Measurements from ENCODE around the gene GCNT1. TPM values are rescaled to one million over a fixed set of nuclear protein-coding genes. Genes with fewer than 3 reads are reported as not detected.

The GCNT1 gene
- total RNA-seq = 3.7 TPM

- no peak within 1 kb of the TSS for H3K27ac ChIP-seq (ENCODE audit: low read depth, low read length)
- no peaks in the 10 kb centered on the region for H3K9me3 ChIP-seq (ENCODE audit: control insufficient read depth in 3 of 3, low read length in 3 of 3)
- peaks cover 6 to 10% (median 8%) of the 10 kb centered on the region in 3 donors for H3K27me3 ChIP-seq (ENCODE audit: control insufficient read depth in 3 of 3, insufficient read depth in 3 of 3, low read length in 3 of 3)
- peak within 1 kb of the TSS; percentile 61 to 86 (median 75) for H3K4me3 ChIP-seq (ENCODE audit: low read length in 3 of 3)
- H3K9ac ChIP-seq (ENCODE audit: low read depth in 1 of 3, low read length in 3 of 3) = peak within 1 kb of the TSS; percentile 27 to 66 (median 51)
- peaks cover 9 to 14% (median 12%) of the 10 kb centered on the region in 3 donors for H3K4me1 ChIP-seq (ENCODE audit: control insufficient read depth in 3 of 3, insufficient read depth in 3 of 3, low read length in 3 of 3)
- no peaks in the 10 kb centered on the region for H3K36me3 ChIP-seq (ENCODE audit: control insufficient read depth in 3 of 3, insufficient read depth in 3 of 3, low read length in 3 of 3)
Observed at GRCh38 chr9:76458903-76459693, at the start of gene GCNT1. GCNT1 (plus strand) TSS chr9:76459182; CDS start chr9:76502382, 43,200 bp downstream.

DNA sequence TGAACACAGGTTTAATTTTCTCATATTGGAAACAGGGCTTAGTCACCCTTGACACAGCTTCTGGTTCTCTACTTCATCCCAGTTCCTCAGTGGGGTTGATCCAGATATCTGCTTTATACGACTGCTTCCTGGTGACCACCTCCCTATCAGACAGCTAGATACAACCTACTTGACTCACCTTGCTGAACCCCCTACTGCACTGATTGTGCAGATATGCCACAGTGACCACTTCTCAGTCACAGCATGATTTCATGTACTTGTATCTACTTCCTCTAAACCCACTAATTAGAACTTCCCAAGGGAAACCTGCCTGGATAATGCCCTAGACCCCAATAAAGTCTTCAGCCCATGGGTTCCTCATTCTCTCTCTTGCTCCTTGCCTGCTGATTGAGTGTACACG, 46.3 kb upstream of the GCNT1 start:
- no peaks in the 10 kb centered on the region for H3K36me3 ChIP-seq (ENCODE audit: control insufficient read depth in 3 of 3, insufficient read depth in 3 of 3, low read length in 3 of 3)
- H3K9ac ChIP-seq (ENCODE audit: low read depth in 1 of 3, low read length in 3 of 3) = no peak overlapping the region
- H3K4me3 ChIP-seq (ENCODE audit: low read length in 3 of 3) = no peak overlapping the region
- H3K27ac ChIP-seq (ENCODE audit: low read depth, low read length) = no peak overlapping the region
- H3K27me3 ChIP-seq (ENCODE audit: control insufficient read depth in 3 of 3, insufficient read depth in 3 of 3, low read length in 3 of 3) = no peaks in the 10 kb centered on the region
- H3K4me1 ChIP-seq (ENCODE audit: control insufficient read depth in 3 of 3, insufficient read depth in 3 of 3, low read length in 3 of 3) = no peaks in the 10 kb centered on the region
- peaks cover 0 to 3% (median 0%) of the 10 kb centered on the region in 3 donors for H3K9me3 ChIP-seq (ENCODE audit: control insufficient read depth in 3 of 3, low read length in 3 of 3)

- H3K36me3 ChIP-seq (ENCODE audit: control insufficient read depth in 3 of 3, insufficient read depth in 3 of 3, low read length in 3 of 3) = no peaks in the 10 kb centered on the region
- H3K4me3 ChIP-seq (ENCODE audit: low read length in 3 of 3) = no peak overlapping the region
- no peaks in the 10 kb centered on the region for H3K4me1 ChIP-seq (ENCODE audit: control insufficient read depth in 3 of 3, insufficient read depth in 3 of 3, low read length in 3 of 3)
- H3K27ac ChIP-seq (ENCODE audit: low read depth, low read length) = no peak overlapping the region
- no peak overlapping the region for H3K9ac ChIP-seq (ENCODE audit: low read depth in 1 of 3, low read length in 3 of 3)
- peaks cover 0 to 3% (median 0%) of the 10 kb centered on the region in 3 donors for H3K9me3 ChIP-seq (ENCODE audit: control insufficient read depth in 3 of 3, low read length in 3 of 3)
- no peaks in the 10 kb centered on the region for H3K27me3 ChIP-seq (ENCODE audit: control insufficient read depth in 3 of 3, insufficient read depth in 3 of 3, low read length in 3 of 3)
Observed at GRCh38 chr9:76413658-76414057, 45.3 kb upstream of the GCNT1 start.

DNA sequence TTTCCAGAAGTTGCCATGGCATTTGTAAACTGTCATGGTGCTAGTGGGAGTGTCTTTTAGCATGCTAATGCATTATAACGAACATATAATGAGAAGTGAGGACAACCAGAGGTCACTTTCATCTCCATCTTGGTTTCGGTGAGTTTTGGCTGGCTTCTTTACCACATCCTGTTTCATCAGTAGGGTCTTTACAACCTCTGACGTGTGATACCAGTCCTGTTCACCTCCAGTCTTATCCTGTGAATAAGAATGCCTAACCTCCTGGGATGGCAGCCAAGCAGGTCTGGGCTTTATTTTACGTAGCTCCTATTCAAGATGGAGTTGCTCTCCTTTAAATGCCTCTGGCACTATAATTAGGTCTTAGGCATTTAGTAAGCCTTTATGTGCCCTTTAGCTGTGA, 44.3 kb upstream of the GCNT1 start:
- peaks cover 0 to 3% (median 0%) of the 10 kb centered on the region in 3 donors for H3K9me3 ChIP-seq (ENCODE audit: control insufficient read depth in 3 of 3, low read length in 3 of 3)
- H3K4me3 ChIP-seq (ENCODE audit: low read length in 3 of 3) = no peak overlapping the region
- no peak overlapping the region for H3K9ac ChIP-seq (ENCODE audit: low read depth in 1 of 3, low read length in 3 of 3)
- H3K27me3 ChIP-seq (ENCODE audit: control insufficient read depth in 3 of 3, insufficient read depth in 3 of 3, low read length in 3 of 3) = no peaks in the 10 kb centered on the region
- H3K27ac ChIP-seq (ENCODE audit: low read depth, low read length) = no peak overlapping the region
- H3K36me3 ChIP-seq (ENCODE audit: control insufficient read depth in 3 of 3, insufficient read depth in 3 of 3, low read length in 3 of 3) = no peaks in the 10 kb centered on the region
- H3K4me1 ChIP-seq (ENCODE audit: control insufficient read depth in 3 of 3, insufficient read depth in 3 of 3, low read length in 3 of 3) = no peaks in the 10 kb centered on the region

- H3K36me3 ChIP-seq (ENCODE audit: control insufficient read depth in 3 of 3, insufficient read depth in 3 of 3, low read length in 3 of 3) = no peaks in the 10 kb centered on the region
- no peaks in the 10 kb centered on the region for H3K4me1 ChIP-seq (ENCODE audit: control insufficient read depth in 3 of 3, insufficient read depth in 3 of 3, low read length in 3 of 3)
- no peak overlapping the region for H3K4me3 ChIP-seq (ENCODE audit: low read length in 3 of 3)
- H3K27me3 ChIP-seq (ENCODE audit: control insufficient read depth in 3 of 3, insufficient read depth in 3 of 3, low read length in 3 of 3) = no peaks in the 10 kb centered on the region
- H3K9ac ChIP-seq (ENCODE audit: low read depth in 1 of 3, low read length in 3 of 3) = no peak overlapping the region
- no peak overlapping the region for H3K27ac ChIP-seq (ENCODE audit: low read depth, low read length)
- H3K9me3 ChIP-seq (ENCODE audit: control insufficient read depth in 3 of 3, low read length in 3 of 3) = peaks cover 0 to 3% (median 0%) of the 10 kb centered on the region in 3 donors
Observed at GRCh38 chr9:76415154-76415553, 43.8 kb upstream of the GCNT1 start.

- Histone ChIP-seq H3K9ac (ENCODE audit: low read depth in 1 of 3, low read length in 3 of 3) (no peak overlapping the region), H3K4me1 (ENCODE audit: control insufficient read depth in 3 of 3, insufficient read depth in 3 of 3, low read length in 3 of 3) (no peaks in the 10 kb centered on the region), H3K4me3 (ENCODE audit: low read length in 3 of 3) (no peak overlapping the region), H3K27me3 (ENCODE audit: control insufficient read depth in 3 of 3, insufficient read depth in 3 of 3, low read length in 3 of 3) (no peaks in the 10 kb centered on the region), H3K9me3 (ENCODE audit: control insufficient read depth in 3 of 3, low read length in 3 of 3) (peaks cover 0 to 3% (median 0%) of the 10 kb centered on the region in 3 donors), H3K27ac (ENCODE audit: low read depth, low read length) (no peak overlapping the region), H3K36me3 (ENCODE audit: control insufficient read depth in 3 of 3, insufficient read depth in 3 of 3, low read length in 3 of 3) (no peaks in the 10 kb centered on the region)
Observed at GRCh38 chr9:76415731-76416130, 43.3 kb upstream of the GCNT1 start.

GRCh38 chr9:76417394-76417793, 41.6 kb upstream of the GCNT1 start:
- no peak overlapping the region for H3K4me3 ChIP-seq (ENCODE audit: low read length in 3 of 3)
- no peak overlapping the region for H3K27ac ChIP-seq (ENCODE audit: low read depth, low read length)
- H3K4me1 ChIP-seq (ENCODE audit: control insufficient read depth in 3 of 3, insufficient read depth in 3 of 3, low read length in 3 of 3) = no peaks in the 10 kb centered on the region
- H3K9me3 ChIP-seq (ENCODE audit: control insufficient read depth in 3 of 3, low read length in 3 of 3) = peaks cover 0 to 3% (median 0%) of the 10 kb centered on the region in 3 donors
- H3K36me3 ChIP-seq (ENCODE audit: control insufficient read depth in 3 of 3, insufficient read depth in 3 of 3, low read length in 3 of 3) = no peaks in the 10 kb centered on the region
- H3K27me3 ChIP-seq (ENCODE audit: control insufficient read depth in 3 of 3, insufficient read depth in 3 of 3, low read length in 3 of 3) = no peaks in the 10 kb centered on the region
- no peak overlapping the region for H3K9ac ChIP-seq (ENCODE audit: low read depth in 1 of 3, low read length in 3 of 3)

DNA sequence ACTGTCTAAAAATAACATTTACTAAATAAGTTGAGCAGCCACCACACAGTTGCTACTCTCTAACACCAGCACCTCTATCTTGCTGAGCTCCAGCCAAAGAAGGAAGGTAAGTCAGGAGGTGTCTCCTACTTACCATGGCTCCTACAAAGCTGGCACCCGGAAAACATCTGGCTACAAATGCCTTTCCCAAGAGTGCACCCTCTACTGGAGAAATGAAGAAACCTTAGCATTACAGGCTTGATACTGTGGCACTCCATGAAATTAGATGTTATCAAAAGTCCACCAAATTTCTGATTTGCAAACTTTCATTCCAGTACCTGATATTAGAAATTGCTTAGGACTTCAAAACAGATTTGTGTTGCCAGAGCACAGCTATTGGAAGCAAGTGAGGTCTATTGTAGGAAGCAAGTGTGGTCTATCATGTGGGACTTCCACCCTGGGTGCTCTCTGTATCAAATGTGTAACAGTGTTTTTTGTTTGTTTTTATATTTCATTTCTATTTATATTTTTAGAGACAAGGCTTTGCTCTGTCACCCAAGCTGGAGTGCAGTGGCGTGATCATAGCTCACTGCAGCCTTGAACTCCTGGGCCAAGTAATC, 39.1 kb upstream of the GCNT1 start:
- Histone ChIP-seq H3K27ac (ENCODE audit: low read depth, low read length) (no peak overlapping the region), H3K9me3 (ENCODE audit: control insufficient read depth in 3 of 3, low read length in 3 of 3) (no peaks in the 10 kb centered on the region), H3K4me1 (ENCODE audit: control insufficient read depth in 3 of 3, insufficient read depth in 3 of 3, low read length in 3 of 3) (no peaks in the 10 kb centered on the region), H3K27me3 (ENCODE audit: control insufficient read depth in 3 of 3, insufficient read depth in 3 of 3, low read length in 3 of 3) (no peaks in the 10 kb centered on the region), H3K36me3 (ENCODE audit: control insufficient read depth in 3 of 3, insufficient read depth in 3 of 3, low read length in 3 of 3) (no peaks in the 10 kb centered on the region), H3K9ac (ENCODE audit: low read depth in 1 of 3, low read length in 3 of 3) (no peak overlapping the region), H3K4me3 (ENCODE audit: low read length in 3 of 3) (no peak overlapping the region)

- H3K9ac ChIP-seq (ENCODE audit: low read depth in 1 of 3, low read length in 3 of 3) = no peak overlapping the region
- no peaks in the 10 kb centered on the region for H3K27me3 ChIP-seq (ENCODE audit: control insufficient read depth in 3 of 3, insufficient read depth in 3 of 3, low read length in 3 of 3)
- H3K4me1 ChIP-seq (ENCODE audit: control insufficient read depth in 3 of 3, insufficient read depth in 3 of 3, low read length in 3 of 3) = no peaks in the 10 kb centered on the region
- H3K27ac ChIP-seq (ENCODE audit: low read depth, low read length) = no peak overlapping the region
- no peak overlapping the region for H3K4me3 ChIP-seq (ENCODE audit: low read length in 3 of 3)
- no peaks in the 10 kb centered on the region for H3K9me3 ChIP-seq (ENCODE audit: control insufficient read depth in 3 of 3, low read length in 3 of 3)
- H3K36me3 ChIP-seq (ENCODE audit: control insufficient read depth in 3 of 3, insufficient read depth in 3 of 3, low read length in 3 of 3) = no peaks in the 10 kb centered on the region
Observed at GRCh38 chr9:76423216-76424177, 35.5 kb upstream of the GCNT1 start.
